Measurements from ENCODE around the gene ACCSL.

ACCSL gene

DNA sequence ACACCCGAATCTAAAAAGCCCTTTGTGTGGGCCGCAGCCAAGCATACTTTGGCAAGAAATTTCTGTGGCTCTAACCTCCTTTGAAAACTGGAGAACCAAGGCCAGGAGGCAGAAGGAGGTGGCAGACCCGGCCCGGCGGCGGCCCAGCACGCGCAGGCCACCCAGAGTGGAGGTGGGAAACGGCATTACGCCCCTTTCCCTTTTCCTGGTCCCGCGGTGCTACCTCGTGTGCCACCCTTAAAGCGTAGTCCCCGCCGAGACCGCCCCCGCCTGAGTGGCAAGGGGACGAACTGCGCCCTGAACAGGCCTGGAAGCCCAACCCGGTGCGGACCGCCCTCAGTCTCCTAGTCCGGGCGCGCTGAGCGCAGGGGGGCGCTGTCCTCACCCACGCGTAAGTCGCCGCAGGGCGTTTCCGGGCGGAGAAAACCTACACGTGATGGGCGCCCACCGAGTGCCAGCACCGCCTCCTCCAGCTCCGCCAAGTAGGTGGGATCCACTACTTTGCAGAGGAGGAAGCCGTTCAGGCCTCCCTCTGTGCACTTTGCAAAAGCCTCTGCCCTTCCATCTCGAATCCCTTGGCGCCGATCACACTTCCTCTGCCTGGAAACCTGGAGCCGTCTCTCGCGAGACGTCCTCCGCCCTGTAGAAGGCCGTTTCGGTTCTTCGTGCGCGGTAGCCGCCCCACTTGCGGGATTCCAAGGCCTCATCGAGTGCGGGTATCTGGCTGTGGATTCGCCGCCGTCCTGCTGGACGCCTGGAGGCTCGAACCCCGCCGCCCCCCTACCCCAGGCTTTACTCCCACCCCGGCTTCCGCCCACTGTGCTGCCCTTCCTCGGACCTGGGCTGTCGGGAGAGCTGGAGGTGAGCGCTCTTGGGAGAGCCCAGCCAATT lies 18.3 kb downstream of the ACCSL start, which contains the start of gene ACCS:
ACCS (plus strand) TSS at position 430 of the 891 bp plus-strand sequence. CDS start 1,358 bp downstream, outside the sequence.
- DNase-seq: peak; percentile 91

DNA sequence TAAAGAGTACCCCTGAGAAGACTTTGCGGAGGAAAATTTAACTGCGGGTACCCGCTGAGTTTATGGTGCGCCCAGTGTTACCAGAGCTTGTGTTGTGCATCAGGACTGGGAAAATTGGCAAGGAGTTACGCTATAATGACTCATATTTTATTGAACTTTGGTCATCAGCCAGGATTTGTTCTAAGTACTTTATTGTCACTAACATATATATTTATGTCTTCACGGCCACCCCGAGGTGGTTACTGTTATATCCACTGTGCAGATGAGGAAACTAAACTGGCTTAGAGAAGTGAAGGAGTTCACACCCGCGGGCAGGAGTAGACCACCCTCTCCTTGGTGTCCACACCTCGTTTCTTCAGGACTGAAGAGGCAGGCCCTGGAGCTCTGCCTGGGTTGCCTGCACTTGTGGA lies 19.0 kb downstream of the ACCSL start:
- no peak for DNase-seq

DNA sequence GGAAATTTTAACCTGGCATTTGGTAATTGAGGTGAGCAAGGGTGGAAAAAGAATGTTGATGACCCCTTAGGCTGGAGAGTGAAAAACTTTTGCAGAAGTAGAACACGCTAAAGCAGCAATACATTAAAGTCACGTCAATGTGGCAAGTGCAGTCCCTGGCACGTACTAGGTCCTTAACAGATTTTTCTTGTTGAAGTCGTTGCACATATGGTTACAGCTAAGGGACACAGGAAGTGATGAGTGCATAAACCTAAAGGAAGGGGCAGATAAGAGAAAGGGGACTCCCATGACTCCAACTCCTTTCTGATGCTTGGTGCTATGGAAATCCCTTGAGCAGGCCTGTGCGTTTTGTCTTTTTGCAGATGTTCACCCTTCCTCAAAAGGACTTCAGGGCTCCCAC lies 19.5 kb downstream of the ACCSL start:
- no peak for DNase-seq

DNA sequence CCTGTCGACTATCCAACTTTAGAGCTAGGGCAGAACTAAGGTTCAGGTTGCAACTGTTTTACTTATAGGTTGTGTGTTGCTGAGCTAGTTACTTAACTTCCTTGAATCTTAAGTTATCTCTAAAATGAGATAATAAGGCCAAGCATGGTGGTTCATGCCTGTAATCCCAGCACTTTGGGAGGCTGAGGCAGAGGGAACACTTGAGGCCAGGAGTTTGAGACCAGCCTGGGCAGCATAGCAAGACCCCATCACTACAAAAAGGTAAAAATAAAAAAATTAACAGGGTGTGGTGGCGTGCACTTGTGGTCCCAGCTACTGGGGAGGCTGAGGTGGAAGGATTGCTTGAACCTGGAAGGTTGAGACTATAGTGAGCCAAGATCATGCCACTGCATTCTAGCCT lies 20.4 kb downstream of the ACCSL start:
- no peak for DNase-seq

DNA sequence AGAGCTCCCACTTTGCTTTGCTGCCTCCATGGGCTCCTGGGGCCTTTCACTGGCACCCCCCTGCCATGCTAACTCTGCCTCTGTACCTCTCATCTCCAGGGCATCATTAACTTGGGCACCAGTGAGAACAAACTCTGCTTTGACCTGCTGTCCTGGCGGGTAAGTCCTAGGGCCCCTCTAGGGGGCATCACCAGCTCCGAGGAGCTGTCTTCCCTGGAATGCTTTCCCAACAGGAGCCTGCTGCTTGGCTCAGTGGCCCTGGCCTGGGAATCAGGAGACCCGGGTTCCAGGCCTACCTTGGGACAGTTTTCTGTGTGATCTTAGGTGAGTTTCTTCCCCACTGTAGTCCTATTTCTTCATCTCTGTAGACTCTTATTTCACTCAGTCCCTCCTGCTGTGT lies 23.4 kb downstream of the ACCSL start:
- no peak for DNase-seq

DNA sequence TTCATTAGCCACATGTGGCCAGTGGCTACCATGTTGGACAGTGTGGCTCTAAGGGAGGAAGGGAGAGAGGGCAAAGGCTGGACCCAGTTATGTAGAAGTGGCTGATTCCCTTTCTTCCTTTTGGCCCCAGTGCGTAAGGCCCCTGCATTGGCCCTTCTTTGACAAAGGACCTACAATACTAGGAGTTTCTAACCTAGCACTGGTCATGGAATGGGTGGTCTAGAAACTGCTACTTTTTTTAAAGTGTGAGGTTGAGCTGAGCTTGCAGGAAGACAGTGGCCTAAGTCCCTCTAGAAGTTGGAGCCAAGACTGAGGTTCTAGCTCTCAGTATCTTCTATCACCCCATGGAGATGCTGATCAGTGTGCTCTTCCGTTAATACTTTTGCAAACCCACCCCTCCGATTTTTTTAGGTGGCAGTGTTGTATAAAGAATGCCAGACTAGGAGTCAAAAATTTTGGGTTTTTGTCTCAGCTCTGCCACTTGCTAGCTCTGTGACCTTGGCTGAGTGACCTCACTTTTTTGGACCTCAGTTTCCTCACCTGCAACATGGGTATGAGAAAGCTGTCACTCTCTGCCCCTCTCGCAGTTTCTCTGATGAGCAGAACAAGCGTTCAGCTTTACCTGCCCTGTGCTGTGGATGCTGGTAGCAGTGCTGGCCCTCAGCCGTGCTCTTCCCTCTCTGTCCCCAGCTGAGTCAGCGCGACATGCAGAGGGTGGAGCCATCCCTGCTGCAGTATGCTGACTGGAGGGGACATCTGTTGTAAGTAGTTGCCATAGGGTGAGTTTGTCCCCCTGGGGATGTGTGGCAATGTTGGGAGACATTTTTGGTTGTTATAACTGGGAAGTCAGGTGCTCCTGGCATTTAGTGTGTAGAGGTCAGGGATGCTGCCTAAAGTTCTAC lies 25.2 kb downstream of the ACCSL start:
- no peak for DNase-seq

DNA sequence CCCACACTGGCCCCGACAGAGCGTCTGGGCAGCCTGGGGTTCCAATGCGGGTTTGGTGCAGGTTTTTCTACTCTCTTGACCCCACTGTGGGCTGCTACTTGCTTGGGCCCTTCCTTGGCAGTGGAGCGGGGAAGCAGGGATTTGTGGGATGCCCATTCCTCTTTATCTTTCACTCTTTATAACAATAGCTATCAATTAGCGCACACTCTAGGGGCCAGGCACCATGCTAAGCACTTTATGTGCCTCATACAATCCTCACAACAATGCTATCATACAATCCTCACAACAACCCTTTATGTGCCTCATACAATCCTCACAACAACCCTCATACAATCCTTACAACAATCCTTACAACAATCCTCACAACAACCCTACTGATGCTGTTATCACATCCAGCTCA lies 31.0 kb downstream of the ACCSL start:
- DNase-seq: no peak

DNA sequence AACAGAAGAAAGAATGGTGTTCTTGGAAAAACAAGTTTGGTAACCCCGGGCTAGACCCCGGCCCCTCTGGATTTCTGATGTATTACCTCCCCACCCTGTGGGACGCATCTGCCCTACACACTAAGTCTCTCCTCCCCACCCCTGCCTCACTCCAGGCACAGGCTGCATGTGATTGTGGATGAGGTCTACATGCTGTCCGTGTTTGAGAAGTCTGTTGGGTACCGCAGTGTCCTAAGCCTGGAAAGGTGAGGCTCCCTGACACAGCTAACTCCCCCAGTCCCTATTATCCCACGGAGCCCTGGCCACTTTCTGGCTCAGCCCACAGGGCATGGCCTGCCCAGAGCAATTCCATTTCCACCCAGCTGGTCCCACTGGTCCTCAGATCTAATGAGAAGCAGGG lies 31.6 kb downstream of the ACCSL start:
- no peak for DNase-seq

DNA sequence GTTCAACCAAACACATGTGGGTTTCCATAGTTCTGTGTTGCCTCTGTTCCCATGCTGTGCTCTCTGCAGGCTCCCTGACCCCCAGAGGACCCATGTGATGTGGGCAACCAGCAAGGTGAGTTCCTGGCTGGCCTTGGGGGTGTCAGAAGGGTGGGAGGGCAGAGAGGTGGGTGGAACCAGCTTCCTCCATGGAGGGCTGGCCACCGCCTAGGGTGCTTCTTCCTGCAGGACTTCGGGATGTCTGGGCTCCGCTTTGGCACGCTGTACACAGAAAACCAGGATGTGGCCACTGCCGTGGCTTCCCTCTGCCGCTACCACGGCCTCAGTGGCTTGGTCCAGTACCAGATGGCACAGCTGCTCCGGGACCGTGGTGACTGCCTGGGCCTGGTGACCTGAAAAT lies 33.2 kb downstream of the ACCSL start:
- DNase-seq: no peak

DNA sequence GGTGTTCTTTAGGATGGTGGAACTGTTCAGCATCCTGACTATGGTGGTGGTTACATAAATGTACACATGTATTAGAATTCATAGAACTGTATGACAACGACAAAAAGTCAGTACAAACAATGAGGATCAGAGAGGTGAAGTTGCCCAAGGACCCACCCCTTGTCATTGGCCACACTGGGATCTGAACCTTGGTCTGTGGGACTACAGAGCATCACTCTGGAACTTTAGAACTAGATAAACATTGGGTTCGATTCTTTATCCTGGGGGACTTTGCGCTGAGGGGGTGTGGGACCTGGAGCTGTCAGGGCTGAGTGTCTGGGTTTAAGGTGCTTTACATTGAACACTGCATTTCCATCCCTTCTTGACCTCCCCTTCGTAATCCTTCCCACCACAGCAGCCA lies 34.9 kb downstream of the ACCSL start:
- DNase-seq: no peak

DNA sequence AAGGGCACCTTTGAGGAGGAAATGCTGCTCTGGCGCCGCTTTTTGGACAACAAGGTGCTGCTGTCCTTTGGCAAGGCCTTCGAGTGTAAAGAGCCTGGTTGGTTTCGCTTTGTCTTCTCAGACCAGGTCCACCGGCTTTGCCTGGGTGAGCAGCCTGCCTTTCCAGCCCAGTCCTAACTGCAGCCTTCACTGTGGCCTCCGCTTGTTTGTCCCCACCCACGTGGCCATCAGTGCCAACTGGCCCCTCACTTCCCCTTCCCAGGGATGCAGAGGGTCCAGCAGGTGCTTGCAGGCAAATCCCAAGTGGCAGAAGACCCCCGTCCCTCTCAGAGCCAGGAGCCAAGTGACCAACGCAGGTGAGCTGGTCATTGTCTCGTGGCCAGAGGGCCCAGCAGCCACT lies 35.7 kb downstream of the ACCSL start:
- no peak for DNase-seq

DNA sequence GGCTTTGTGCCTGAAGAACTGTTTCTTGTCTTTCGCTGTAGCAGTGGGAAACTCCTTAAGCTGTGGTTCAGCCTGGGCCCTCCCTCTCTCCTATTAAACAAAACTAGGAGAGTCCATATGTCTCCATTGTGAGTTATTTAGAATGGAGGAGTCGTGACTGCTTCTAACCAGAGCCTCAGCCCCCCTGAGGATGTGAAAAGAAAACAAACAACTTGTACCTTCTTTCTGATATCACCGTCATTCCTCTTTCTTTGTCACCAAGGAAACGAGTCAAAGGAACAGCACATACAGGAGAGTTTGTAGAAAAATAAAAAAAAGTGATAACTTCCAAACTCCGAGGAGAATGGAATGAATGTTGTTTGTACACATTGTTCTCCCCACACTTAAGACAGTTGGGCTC lies 36.1 kb downstream of the ACCSL start:
- DNase-seq: no peak

DNA sequence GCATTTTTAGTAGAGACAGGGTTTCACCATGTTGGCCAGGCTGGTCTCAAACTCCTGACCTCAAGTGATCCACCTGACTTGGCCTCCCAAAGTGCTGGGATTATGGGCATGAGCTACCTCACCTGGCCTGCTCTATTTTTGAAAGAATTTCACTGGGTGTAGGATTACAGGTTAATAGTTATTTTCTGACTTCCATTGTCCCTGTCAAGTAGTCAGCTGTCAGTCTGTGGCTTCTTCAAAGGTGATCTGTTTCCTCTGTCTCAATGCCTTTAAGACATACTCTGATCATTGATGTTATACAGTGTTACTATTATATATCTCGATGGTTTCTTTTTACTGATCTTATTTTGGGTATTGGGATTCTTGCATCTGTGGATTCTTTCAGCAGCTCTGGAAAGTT lies 37.5 kb downstream of the ACCSL start:
- DNase-seq: no peak

DNA sequence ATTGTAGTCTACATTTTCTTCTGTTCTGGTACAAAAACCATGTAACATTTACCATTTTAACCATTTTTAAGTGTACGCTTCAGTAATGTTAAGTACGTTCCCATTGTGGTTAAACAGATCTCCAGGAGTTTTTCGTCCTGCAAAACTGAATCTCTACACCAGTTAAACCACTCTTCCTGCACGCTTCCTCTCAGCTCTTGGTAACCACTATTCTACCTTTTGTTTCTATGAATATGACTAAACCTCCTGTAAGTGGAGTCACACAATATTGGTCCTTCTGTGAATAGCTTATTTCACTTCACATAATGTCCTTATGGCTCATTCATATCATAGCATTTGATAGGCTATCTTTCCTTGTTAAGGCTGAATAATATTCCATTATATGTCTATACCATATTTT lies 40.6 kb downstream of the ACCSL start:
- no peak for DNase-seq

DNA sequence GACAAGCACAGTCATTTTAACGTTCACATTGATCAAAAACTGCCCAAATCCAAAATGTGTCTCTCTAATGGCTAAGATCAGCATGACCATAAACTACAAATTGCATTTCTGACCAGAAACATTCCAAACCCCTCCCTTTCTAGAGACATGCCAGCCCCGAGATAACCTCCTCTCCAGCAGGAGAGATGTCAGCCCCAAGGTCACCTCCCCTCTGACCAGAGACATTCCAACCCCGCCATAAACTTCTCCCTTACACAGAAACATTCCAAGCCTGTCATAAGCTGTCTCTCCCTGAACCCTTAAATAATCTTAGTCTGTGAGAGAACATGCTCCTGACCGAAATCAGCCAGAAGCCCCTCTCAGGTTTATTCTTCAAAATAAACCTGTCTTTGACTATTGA lies 41.1 kb downstream of the ACCSL start:
- DNase-seq: no peak

DNA sequence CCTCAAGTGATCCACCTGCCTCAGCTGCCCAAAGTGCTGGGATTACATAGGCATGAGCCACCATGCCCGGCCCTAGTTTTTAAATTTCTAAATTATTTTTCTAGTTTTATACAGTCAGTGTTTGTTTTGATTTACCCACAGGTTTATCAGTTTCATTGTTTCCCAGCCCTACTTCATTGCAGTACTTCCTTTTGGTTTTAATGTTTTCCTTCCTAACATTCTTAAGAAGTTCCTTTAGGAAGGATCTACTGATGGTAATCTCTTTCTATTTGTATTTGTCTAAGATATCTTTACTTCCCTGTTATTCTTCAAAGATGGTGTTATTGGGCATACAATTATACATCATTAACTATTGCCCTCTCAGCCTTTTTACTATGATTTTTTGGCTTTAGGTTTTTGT lies 42.8 kb downstream of the ACCSL start:
- DNase-seq: no peak

DNA sequence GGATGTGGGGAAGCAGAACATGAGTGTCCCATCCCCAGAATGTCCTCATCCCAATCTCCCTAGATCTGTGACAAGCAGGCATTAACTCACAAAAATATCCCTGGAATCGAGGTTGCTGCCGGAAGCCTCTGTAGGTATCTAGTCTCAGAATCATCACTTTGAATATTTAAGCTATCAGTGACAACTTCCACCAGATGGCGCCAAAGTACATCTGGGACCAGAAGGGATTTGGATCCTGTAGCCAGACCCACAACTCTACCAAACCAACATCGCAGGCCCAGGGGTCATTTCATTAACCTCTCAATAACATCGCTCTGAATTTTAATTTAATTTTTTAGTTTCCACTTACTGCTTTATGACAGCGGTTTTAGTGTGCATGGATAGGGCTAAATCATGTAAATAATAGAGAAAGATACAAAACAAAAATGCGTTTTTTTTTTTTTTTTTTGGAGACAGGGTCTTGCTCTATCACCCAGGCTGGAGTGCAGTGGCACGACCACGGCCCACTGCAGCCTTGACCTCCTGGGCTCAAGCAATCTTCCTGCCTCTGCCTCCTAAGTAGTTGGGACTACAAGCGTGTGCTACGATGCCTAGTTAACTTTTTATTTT lies 46.6 kb downstream of the ACCSL start:
- DNase-seq: peak; percentile 83

DNA sequence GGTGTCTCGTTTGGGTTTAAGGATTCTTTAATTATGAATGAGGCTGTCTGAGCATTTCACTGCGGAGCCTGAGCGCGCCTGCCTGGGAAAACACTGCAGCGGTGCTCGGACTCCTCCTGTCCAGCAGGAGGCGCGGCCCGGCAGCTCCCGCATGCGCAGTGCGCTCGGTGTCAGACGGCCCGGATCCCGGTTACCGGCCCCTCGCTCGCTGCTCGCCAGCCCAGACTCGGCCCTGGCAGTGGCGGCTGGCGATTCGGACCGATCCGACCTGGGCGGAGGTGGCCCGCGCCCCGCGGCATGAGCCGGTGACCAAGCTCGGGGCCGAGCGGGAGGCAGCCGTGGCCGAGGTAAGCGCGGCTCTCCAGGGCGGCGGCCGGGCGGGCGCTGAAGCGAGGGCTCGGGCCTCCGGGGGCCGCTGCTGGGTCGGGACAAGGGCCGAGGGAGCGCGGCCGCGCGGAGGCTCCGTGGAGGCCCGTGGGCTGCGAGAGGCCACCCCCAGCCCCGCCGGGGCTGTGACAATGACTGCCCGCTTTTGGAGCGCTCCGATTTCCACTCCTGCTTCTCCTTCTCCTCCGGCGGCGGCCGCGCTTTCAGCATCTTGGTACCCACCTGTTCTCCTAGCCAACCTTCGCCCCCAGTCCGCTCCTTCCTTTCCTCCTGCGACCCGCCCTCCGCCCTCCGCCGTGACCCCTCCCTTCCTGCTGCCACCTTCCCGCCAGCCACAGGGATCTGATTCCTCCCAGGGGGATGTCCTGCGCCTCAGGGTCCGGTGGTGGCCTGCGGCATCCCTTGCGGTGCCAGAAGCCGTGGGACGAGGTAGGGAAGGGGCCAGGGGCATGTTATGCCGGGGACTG lies 48.0 kb downstream of the ACCSL start, which contains the start of gene EXT2:
EXT2 (plus strand) TSS at position 173 of the 854 bp plus-strand sequence. CDS start 12,035 bp downstream, outside the sequence.
- DNase-seq: peak; percentile 45

DNA sequence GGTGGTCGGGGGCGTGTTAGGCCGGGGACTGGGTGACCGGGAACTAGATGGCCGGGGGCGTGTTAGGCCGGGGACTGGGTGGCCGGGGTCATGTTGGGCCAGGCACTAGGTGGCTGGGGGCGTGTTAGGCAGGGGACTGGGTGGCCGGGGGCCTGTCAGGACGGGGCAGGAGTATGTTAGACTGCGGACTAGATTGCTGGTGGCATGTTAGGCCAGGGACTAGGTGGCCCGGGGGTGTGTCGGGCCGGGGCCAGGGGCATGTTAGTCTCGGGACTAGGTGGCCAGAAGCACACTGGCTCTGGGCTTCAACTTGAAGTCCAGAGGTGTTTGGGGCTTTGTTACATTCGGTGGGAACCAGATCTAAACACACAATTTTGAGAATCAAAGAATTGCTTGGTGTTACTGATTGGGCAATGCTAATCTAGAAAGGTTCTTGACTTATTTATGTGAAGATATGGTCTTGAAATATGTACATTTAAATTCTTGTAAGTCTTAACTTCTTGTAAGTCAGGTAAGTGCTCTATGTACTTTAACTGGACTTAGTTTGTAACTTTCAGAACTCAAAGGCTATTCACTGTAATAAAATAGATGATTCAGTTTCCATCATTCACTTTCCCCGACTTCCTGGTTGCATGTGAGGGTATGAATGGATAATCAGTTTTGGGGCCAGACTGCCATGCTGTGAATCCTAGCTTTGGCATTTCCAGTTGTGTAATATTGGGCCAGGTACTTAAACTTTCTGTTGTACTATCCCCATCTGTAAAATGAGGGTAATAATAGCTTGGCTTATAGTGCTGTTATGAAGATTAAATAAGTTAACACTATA lies 48.8 kb downstream of the ACCSL start:
- DNase-seq: no peak

DNA sequence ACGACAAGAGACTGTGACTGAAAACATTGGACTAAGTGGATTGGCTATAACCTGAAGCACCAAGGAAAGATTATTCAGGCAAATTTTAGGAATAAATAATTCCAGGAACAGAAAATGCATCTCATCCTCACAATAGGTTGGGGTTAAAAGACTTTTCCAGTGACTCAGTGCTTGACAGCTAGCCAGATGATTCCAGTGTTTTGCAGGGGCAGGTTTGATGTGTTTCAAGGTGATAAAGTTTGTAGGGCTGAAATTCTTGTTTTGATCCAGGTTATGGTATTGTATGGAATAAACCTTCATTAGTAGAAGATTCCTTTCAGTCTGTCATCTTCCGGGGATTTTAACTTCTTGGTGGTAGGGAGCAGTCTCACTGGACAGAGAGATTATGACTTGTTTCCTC lies 50.0 kb downstream of the ACCSL start:
- no peak for DNase-seq

DNA sequence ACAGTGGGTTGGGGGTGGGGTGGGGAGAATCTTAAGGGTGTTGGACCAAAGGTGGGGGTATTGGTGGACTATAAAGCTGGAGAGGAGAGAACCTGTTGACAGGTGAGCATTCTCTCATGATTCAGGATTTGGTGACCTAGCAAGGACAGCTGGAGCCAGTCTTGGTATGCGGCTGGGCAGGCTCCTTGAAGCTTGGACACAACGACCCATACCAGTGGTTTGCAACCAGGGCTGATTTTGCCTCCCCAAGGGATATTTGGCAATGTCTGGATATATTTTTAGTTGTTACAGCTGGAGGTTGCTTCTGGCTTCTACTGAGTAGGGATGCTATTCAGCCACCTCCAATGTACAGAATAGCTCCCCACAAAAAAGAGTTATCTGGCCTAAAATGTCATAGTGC lies 53.3 kb downstream of the ACCSL start:
- DNase-seq: no peak
